ENCODE measurements around the gene PSMA7.

PSMA7 gene

GRCh38 chr20:62170536-62170935, 27.3 kb upstream of the PSMA7 start:
- no peak overlapping the region for H2AFZ ChIP-seq (ENCODE audit: low read length)
- no peaks in the 10 kb centered on the region for H4K20me1 ChIP-seq (ENCODE audit: insufficient read depth, low read length, poor library complexity, severe bottlenecking)
- H3K4me2 ChIP-seq (ENCODE audit: low read depth, low read length, poor library complexity, severe bottlenecking) = no peak overlapping the region
- no peak overlapping the region for H3K9ac ChIP-seq (ENCODE audit: low read depth, low read length, poor library complexity, severe bottlenecking)
- no peaks in the 10 kb centered on the region for H3K79me2 ChIP-seq (ENCODE audit: insufficient read depth, low read length)
- no peaks in the 10 kb centered on the region for H3K9me3 ChIP-seq (ENCODE audit: insufficient read depth, low read depth, low read length)
- no peak for TF ChIP-seq CTCF (conservative IDR thresholded peaks at IDR 0.05; ENCODE audit: low read length)
- TF ChIP-seq EZH2phosphoT487 (IDR thresholded peaks at IDR 0.05; ENCODE audit: borderline replicate concordance) = no peak
- no peaks in the 10 kb centered on the region for H3K4me1 ChIP-seq (ENCODE audit: insufficient read depth, low read length, poor library complexity, severe bottlenecking)
- H3K27me3 ChIP-seq (ENCODE audit: insufficient read depth, low read length, poor library complexity, severe bottlenecking) = no peaks in the 10 kb centered on the region
- no peaks in the 10 kb centered on the region for H3K9me2 ChIP-seq (replicated peaks; ENCODE audit: low read depth, low read length)
- H3K4me3 ChIP-seq (ENCODE audit: low read length, poor library complexity, severe bottlenecking) = no peak overlapping the region
- H3K36me3 ChIP-seq (ENCODE audit: insufficient read depth, low read length) = peaks cover 33% of the 10 kb centered on the region; the same call in 1 of the 2 replicates
- no peaks in the 10 kb centered on the region for H3F3A ChIP-seq (ENCODE audit: low read depth)

GRCh38 chr20:62168890-62169435, 25.8 kb upstream of the PSMA7 start:
- H3K9me3 ChIP-seq (ENCODE audit: insufficient read depth, low read depth, low read length) = no peaks in the 10 kb centered on the region
- no peaks in the 10 kb centered on the region for H3F3A ChIP-seq (ENCODE audit: low read depth)
- no peaks in the 10 kb centered on the region for H3K27me3 ChIP-seq (ENCODE audit: insufficient read depth, low read length, poor library complexity, severe bottlenecking)
- peaks cover 43% of the 10 kb centered on the region; the same call in 1 of the 2 replicates for H3K36me3 ChIP-seq (ENCODE audit: insufficient read depth, low read length)
- H3K9ac ChIP-seq (ENCODE audit: low read depth, low read length, poor library complexity, severe bottlenecking) = no peak overlapping the region
- no peaks in the 10 kb centered on the region for H3K4me1 ChIP-seq (ENCODE audit: insufficient read depth, low read length, poor library complexity, severe bottlenecking)
- no peak overlapping the region for H2AFZ ChIP-seq (ENCODE audit: low read length)
- no peaks in the 10 kb centered on the region for H4K20me1 ChIP-seq (ENCODE audit: insufficient read depth, low read length, poor library complexity, severe bottlenecking)
- no peak overlapping the region for H3K4me2 ChIP-seq (ENCODE audit: low read depth, low read length, poor library complexity, severe bottlenecking)
- no peaks in the 10 kb centered on the region for H3K79me2 ChIP-seq (ENCODE audit: insufficient read depth, low read length)
- H3K4me3 ChIP-seq (ENCODE audit: low read length, poor library complexity, severe bottlenecking) = no peak overlapping the region
- TF ChIP-seq EZH2phosphoT487 (IDR thresholded peaks at IDR 0.05; ENCODE audit: borderline replicate concordance) = no peak
- H3K9me2 ChIP-seq (replicated peaks; ENCODE audit: low read depth, low read length) = no peaks in the 10 kb centered on the region

- Histone ChIP-seq H3K9me3 (ENCODE audit: insufficient read depth, low read depth, low read length) (no peaks in the 10 kb centered on the region), H4K20me1 (ENCODE audit: insufficient read depth, low read length, poor library complexity, severe bottlenecking) (no peaks in the 10 kb centered on the region), H2AFZ (ENCODE audit: low read length) (no peak overlapping the region), H3F3A (ENCODE audit: low read depth) (no peaks in the 10 kb centered on the region), H3K4me3 (ENCODE audit: low read length, poor library complexity, severe bottlenecking) (no peak overlapping the region), H3K9ac (ENCODE audit: low read depth, low read length, poor library complexity, severe bottlenecking) (no peak overlapping the region), H3K79me2 (ENCODE audit: insufficient read depth, low read length) (no peaks in the 10 kb centered on the region), H3K4me2 (ENCODE audit: low read depth, low read length, poor library complexity, severe bottlenecking) (no peak overlapping the region), H3K27me3 (ENCODE audit: insufficient read depth, low read length, poor library complexity, severe bottlenecking) (no peaks in the 10 kb centered on the region), H3K36me3 (ENCODE audit: insufficient read depth, low read length) (peaks cover 50% of the 10 kb centered on the region; the same call in 1 of the 2 replicates), H3K4me1 (ENCODE audit: insufficient read depth, low read length, poor library complexity, severe bottlenecking) (no peaks in the 10 kb centered on the region), H3K9me2 (replicated peaks; ENCODE audit: low read depth, low read length) (no peaks in the 10 kb centered on the region)
- TF ChIP-seq CTCF (conservative IDR thresholded peaks at IDR 0.05; ENCODE audit: low read length) (no peak), EZH2phosphoT487 (IDR thresholded peaks at IDR 0.05; ENCODE audit: borderline replicate concordance) (no peak)
These were observed 24.9 kb upstream of the PSMA7 start for GRCh38 chr20:62168061-62168460.

- no peaks in the 10 kb centered on the region for H4K20me1 ChIP-seq (ENCODE audit: insufficient read depth, low read length, poor library complexity, severe bottlenecking)
- no peak overlapping the region for H3K4me3 ChIP-seq (ENCODE audit: low read length, poor library complexity, severe bottlenecking)
- H3K27me3 ChIP-seq (ENCODE audit: insufficient read depth, low read length, poor library complexity, severe bottlenecking) = no peaks in the 10 kb centered on the region
- no peaks in the 10 kb centered on the region for H3F3A ChIP-seq (ENCODE audit: low read depth)
- H3K36me3 ChIP-seq (ENCODE audit: insufficient read depth, low read length) = peaks cover 56% of the 10 kb centered on the region; the same call in 1 of the 2 replicates
- no peaks in the 10 kb centered on the region for H3K4me1 ChIP-seq (ENCODE audit: insufficient read depth, low read length, poor library complexity, severe bottlenecking)
- no peaks in the 10 kb centered on the region for H3K9me3 ChIP-seq (ENCODE audit: insufficient read depth, low read depth, low read length)
- H3K79me2 ChIP-seq (ENCODE audit: insufficient read depth, low read length) = no peaks in the 10 kb centered on the region
- H3K9me2 ChIP-seq (replicated peaks; ENCODE audit: low read depth, low read length) = no peaks in the 10 kb centered on the region
- H2AFZ ChIP-seq (ENCODE audit: low read length) = no peak overlapping the region
- no peak for TF ChIP-seq EZH2phosphoT487 (IDR thresholded peaks at IDR 0.05; ENCODE audit: borderline replicate concordance)
- TF ChIP-seq CTCF (conservative IDR thresholded peaks at IDR 0.05; ENCODE audit: low read length) = no peak
- H3K4me2 ChIP-seq (ENCODE audit: low read depth, low read length, poor library complexity, severe bottlenecking) = no peak overlapping the region
- H3K9ac ChIP-seq (ENCODE audit: low read depth, low read length, poor library complexity, severe bottlenecking) = no peak overlapping the region
These were observed 24.3 kb upstream of the PSMA7 start for GRCh38 chr20:62167474-62167873.

Measured in Loucy (cell line).